ENCODE data around the gene TNFSF12. TPM values are rescaled to one million over a fixed set of nuclear protein-coding genes. Genes with fewer than 3 reads are reported as not detected.

Gene TNFSF12
- total and polyA plus RNA-seq, 9 of the 15 experiments (the other 6 are each of a cell fraction or from before 2014, with no cell fraction given): 0.03 to 0.95 (median 0.19) TPM; not detected in 3

DNA sequence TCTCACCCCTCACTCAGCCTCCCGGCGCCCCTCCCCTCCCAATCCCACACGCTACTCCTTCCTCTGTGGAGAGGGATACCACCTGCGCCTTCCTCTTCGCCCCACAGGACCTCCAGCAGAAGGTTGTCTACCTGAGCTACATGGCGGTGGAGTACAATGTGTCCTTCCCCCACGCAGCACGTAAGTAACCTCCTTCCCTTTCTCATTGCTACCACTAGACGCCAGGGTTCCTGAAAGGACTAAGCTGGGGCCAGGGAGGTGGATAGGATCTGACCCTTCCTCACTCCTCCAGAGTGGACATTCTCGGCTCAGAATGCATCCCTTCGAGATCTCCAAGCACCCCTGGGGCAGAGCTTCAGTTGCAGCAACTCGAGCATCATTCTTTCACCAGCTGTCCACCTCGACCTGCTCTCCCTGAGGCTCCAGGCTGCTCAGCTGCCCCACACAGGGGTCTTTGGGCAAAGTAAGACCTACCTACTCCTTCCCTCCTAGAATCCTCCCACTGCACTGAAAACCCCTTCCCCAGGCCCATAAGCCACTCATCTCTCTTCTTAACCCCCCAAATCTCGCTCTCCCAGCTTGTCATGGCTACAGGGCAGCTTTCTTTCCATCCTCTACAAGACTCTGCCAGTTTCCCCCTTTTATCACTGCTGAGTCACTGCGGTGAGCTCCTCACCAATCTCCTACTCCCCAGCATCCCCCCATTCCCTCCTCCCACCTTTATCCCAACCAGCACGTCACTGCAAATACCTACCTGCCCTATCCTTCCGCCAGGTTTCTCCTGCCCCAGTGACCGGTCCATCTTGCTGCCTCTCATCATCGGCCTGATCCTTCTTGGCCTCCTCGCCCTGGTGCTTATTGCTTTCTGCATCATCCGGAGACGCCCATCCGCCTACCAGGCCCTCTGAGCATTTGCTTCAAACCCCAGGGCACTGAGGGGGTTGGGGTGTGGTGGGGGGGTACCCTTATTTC, 32.0 kb downstream of the TNFSF12 start (continued):
- peak; percentile 62; the same call in 1 of the 2 replicates for TF ChIP-seq MAFK (IDR thresholded peaks at IDR 0.05; ENCODE audit: low read length)
- no peak for TF ChIP-seq RFX7 (CRISPR knock-in tag; IDR thresholded peaks at IDR 0.05)
- TF ChIP-seq STAT5A (IDR thresholded peaks at IDR 0.05; ENCODE audit: borderline replicate concordance, low read length): no peak
- TF ChIP-seq KLF1 (tag; IDR thresholded peaks at IDR 0.05): no peak
- peak; percentile 25; the same call in 1 of the 2 replicates for TF ChIP-seq ESRRA (IDR thresholded peaks at IDR 0.05; ENCODE audit: borderline replicate concordance, low read depth)
- TF ChIP-seq CBFA2T3 (IDR thresholded peaks at IDR 0.05): peak; percentile 62
- no peak for TF ChIP-seq HCFC1 (IDR thresholded peaks at IDR 0.05; ENCODE audit: low read depth, low read length)
- TF ChIP-seq POLR2AphosphoS2 (IDR thresholded peaks at IDR 0.05; ENCODE audit: low read length): no peak
- TF ChIP-seq KAT2B (IDR thresholded peaks at IDR 0.05; ENCODE audit: low read depth, low read length): no peak
- TF ChIP-seq NELFE (IDR thresholded peaks at IDR 0.05; ENCODE audit: insufficient read depth, insufficient read length): no peak
- TF ChIP-seq, protein P1, sequence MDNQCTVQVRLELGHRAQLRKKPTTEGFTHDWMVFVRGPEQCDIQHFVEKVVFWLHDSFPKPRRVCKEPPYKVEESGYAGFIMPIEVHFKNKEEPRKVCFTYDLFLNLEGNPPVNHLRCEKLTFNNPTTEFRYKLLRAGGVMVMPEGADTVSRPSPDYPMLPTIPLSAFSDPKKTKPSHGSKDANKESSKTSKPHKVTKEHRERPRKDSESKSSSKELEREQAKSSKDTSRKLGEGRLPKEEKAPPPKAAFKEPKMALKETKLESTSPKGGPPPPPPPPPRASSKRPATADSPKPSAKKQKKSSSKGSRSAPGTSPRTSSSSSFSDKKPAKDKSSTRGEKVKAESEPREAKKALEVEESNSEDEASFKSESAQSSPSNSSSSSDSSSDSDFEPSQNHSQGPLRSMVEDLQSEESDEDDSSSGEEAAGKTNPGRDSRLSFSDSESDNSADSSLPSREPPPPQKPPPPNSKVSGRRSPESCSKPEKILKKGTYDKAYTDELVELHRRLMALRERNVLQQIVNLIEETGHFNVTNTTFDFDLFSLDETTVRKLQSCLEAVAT (IDR thresholded peaks at IDR 0.05): peak in 1 of 2 experiments; percentile 67; a peak in 2 of 4 replicates
- no peak for TF ChIP-seq ZNF445 (CRISPR knock-in tag; IDR thresholded peaks at IDR 0.05; ENCODE audit: low read depth)
- TF ChIP-seq, protein P2, sequence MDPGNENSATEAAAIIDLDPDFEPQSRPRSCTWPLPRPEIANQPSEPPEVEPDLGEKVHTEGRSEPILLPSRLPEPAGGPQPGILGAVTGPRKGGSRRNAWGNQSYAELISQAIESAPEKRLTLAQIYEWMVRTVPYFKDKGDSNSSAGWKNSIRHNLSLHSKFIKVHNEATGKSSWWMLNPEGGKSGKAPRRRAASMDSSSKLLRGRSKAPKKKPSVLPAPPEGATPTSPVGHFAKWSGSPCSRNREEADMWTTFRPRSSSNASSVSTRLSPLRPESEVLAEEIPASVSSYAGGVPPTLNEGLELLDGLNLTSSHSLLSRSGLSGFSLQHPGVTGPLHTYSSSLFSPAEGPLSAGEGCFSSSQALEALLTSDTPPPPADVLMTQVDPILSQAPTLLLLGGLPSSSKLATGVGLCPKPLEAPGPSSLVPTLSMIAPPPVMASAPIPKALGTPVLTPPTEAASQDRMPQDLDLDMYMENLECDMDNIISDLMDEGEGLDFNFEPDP (CRISPR knock-in tag; IDR thresholded peaks at IDR 0.05): no peak
- TF ChIP-seq, protein P3, sequence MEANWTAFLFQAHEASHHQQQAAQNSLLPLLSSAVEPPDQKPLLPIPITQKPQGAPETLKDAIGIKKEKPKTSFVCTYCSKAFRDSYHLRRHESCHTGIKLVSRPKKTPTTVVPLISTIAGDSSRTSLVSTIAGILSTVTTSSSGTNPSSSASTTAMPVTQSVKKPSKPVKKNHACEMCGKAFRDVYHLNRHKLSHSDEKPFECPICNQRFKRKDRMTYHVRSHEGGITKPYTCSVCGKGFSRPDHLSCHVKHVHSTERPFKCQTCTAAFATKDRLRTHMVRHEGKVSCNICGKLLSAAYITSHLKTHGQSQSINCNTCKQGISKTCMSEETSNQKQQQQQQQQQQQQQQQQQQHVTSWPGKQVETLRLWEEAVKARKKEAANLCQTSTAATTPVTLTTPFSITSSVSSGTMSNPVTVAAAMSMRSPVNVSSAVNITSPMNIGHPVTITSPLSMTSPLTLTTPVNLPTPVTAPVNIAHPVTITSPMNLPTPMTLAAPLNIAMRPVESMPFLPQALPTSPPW (CRISPR knock-in tag; IDR thresholded peaks at IDR 0.05): peak; percentile 59
- no peak for TF ChIP-seq NRF1 (conservative IDR thresholded peaks at IDR 0.05 in 1 of 2, IDR thresholded peaks at IDR 0.05 in 1 of 2)
- TF ChIP-seq SMARCE1 (IDR thresholded peaks at IDR 0.05): peak; percentile 79
- peak in 1 of 2 experiments; percentile 64; a peak in 2 of 4 replicates for TF ChIP-seq RCOR1 (IDR thresholded peaks at IDR 0.05; ENCODE audit: borderline replicate concordance in 1 of 2, low read depth in 2 of 2, low read length in 2 of 2)
- TF ChIP-seq HDAC2 (IDR thresholded peaks at IDR 0.05): peak; percentile 20; the same call in 1 of the 2 replicates
- TF ChIP-seq SMARCA4 (IDR thresholded peaks at IDR 0.05): peak; percentile 62; the same call in 1 of the 2 replicates
- TF ChIP-seq, protein P4, sequence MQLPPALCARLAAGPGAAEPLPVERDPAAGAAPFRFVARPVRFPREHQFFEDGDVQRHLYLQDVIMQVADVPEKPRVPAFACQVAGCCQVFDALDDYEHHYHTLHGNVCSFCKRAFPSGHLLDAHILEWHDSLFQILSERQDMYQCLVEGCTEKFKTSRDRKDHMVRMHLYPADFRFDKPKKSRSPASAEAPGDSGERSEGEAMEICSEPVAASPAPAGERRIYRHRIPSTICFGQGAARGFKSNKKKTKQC (CRISPR knock-in tag; IDR thresholded peaks at IDR 0.05): peak; percentile 22; the same call in 1 of the 2 replicates
- TF ChIP-seq CBX8 (IDR thresholded peaks at IDR 0.05; ENCODE audit: borderline replicate concordance, extremely low read depth, low read depth, low read length, poor library complexity, severe bottlenecking): no peak
- TF ChIP-seq ATF1 (CRISPR knock-in tag; IDR thresholded peaks at IDR 0.05): no peak
- no peak for TF ChIP-seq ATF1 (tag; IDR thresholded peaks at IDR 0.05)
